Peyer's patch (tissue), 4 donors: ENCODE data around the gene SBF2.

Experiments
- CTCF ChIP-seq, 6 experiments: fragments of 450-650 bp in 4 of 6; fragments of 200-600 bp in 2 of 6; sonication (generic) in 1 of 6; IDR thresholded peaks; one replicate each; pipeline ENCODE4 v1.5.1; 2017 to 2019; ENCODE audit warnings: antibody characterized with exemption in 6 of 6, mild to moderate bottlenecking in 3 of 6, moderate library complexity in 1 of 6
- POLR2A ChIP-seq, 2 donors: fragments of 450-650 bp; IDR thresholded peaks; one replicate each; pipeline ENCODE4 v1.5.1; 2017; ENCODE audit warnings: antibody characterized with exemption in 2 of 2, mild to moderate bottlenecking in 2 of 2, moderate library complexity in 2 of 2

- TF ChIP-seq CTCF (IDR thresholded peaks at IDR 0.05), result no peak
- no peak for TF ChIP-seq POLR2A (IDR thresholded peaks at IDR 0.05)
Observed at GRCh38 chr11:9817191-9817590, 476.8 kb downstream of the SBF2 start.
